ENCODE data around the gene H1-8.

GRCh38 chr3:129519896-129520715 is 22.9 kb upstream of the H1-8 start:
- TF ChIP-seq POLR2A (IDR thresholded peaks at IDR 0.05; ENCODE audit: low read length) = no peak
- no peak for TF ChIP-seq GATA1 (IDR thresholded peaks at IDR 0.05; ENCODE audit: low read depth, low read length)
